H1 (cell line): Measurements from ENCODE around the gene ICAM2. TPM values are rescaled to one million over a fixed set of nuclear protein-coding genes. Genes with fewer than 3 reads are reported as not detected.

ENCODE experiments used
- FOSL1 ChIP-seq: IDR thresholded peaks from 2 replicates; pipeline ENCODE4 v1.6.1; 2011; ENCODE audit warnings: mild to moderate bottlenecking, low read depth, low read length, moderate library complexity; ENCODE audit not compliant: insufficient read depth
- RNF2 ChIP-seq: fragments of 200-900, 300-1000 bp; sonication (generic); IDR thresholded peaks from 2 replicates; pipeline ENCODE4 v1.7.1; 2016; ENCODE audit warnings: borderline replicate concordance, low read depth, mild to moderate bottlenecking, antibody characterized with exemption, low read length; ENCODE audit not compliant: poor library complexity, severe bottlenecking; ENCODE audit errors: missing control alignments
- SIX5 ChIP-seq: IDR thresholded peaks from 2 replicates; pipeline ENCODE4 v1.6.1; 2011; ENCODE audit warnings: mild to moderate bottlenecking, low read depth, low read length
- polyA plus RNA-seq, 7 experiments: library from polyadenylated mRNA; depleted of rRNA in 3 of 7; stranded (reverse) in 5 of 7; unstranded in 2 of 7; fragments of >200 nt in 5 of 7; fragments of 200-250 nt in 2 of 7; gene quantifications; 1 replicate in 5 of 7; 2 replicates in 1 of 7; 4 replicates in 1 of 7; pipeline versions ENCODE4 v1.2.1 to v1.2.3, GENCODE V29; 2011 to 2013; ENCODE audit warnings: missing spikeins in 2 of 7, mixed read lengths in 2 of 7
- total RNA-seq: library from RNA; stranded (reverse); fragmentation: NEBNext Ultra II Directional; extraction: Animal tissue kit (Norgen Biotek cat#: 25700); gene quantifications from 2 replicates; pipeline ENCODE4 v1.2.1, GENCODE V29; 2021
- TF ChIP-seq, protein P1 (sequence below): IDR thresholded peaks from 2 replicates; pipeline ENCODE4 v1.6.1; 2012; ENCODE audit warnings: low read length, inconsistent platforms

ICAM2 gene
- total and polyA plus RNA-seq, 2 of the 8 experiments (the other 6 are each of a cell fraction or from before 2014, with no cell fraction given), result 0.45 to 0.63 TPM

DNA sequence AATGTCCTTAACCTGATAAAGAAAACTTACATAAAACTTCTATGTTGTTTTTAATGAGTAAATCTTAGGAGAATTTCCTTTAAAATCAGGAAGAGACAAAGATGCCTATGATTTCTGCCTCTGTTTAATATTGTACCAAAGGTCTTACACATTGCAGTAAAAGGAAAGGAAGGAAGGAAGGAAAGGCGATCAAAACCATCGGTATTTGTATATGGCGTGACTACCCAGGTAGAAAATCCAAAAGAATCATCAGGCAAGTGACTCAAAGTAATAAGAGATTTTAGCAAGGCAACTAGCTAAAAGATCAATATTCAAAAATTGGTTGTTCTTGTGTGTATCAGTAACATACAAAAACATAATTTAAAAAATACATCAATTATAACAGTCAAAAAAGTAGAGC lies 3.5 kb downstream of the ICAM2 start (continued):
- TF ChIP-seq RNF2, result no peak
- TF ChIP-seq SIX5, result no peak
- TF ChIP-seq FOSL1, result no peak
- TF ChIP-seq, protein P1, sequence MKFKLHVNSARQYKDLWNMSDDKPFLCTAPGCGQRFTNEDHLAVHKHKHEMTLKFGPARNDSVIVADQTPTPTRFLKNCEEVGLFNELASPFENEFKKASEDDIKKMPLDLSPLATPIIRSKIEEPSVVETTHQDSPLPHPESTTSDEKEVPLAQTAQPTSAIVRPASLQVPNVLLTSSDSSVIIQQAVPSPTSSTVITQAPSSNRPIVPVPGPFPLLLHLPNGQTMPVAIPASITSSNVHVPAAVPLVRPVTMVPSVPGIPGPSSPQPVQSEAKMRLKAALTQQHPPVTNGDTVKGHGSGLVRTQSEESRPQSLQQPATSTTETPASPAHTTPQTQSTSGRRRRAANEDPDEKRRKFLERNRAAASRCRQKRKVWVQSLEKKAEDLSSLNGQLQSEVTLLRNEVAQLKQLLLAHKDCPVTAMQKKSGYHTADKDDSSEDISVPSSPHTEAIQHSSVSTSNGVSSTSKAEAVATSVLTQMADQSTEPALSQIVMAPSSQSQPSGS, result no peak
